ENCODE measurements around the gene SLC25A21.

SLC25A21 gene

DNA sequence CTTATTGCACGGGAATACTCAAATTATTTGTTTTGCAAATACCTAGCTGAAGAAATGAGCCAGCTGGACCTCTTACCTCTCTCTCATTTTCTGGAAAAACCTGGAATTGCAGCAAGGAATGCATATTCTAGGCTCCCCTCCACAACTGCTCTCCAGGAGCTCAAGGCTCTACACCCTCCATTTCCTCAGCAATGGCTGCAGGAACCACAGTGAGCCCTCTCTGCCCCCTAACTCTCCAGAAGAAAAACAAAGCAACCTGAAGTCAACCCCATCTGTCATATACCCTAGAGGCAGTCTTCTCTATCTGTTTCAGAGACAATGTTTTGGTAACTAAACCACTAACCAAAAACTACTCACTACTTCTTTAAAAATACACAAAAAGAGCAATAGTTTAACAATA lies 221.6 kb downstream of the SLC25A21 start:
- no peak for ATAC-seq
- TF ChIP-seq TOX (CRISPR knock-in tag; IDR thresholded peaks at IDR 0.05; ENCODE audit: borderline replicate concordance): no peak
- no peak for TF ChIP-seq ZNF565 (CRISPR knock-in tag; conservative IDR thresholded peaks at IDR 0.05; ENCODE audit: low read depth)
- TF ChIP-seq RARB (CRISPR knock-in tag; IDR thresholded peaks at IDR 0.05): no peak
- no peak for TF ChIP-seq ZFP30 (CRISPR knock-in tag; IDR thresholded peaks at IDR 0.05)
- TF ChIP-seq ZNF70 (CRISPR knock-in tag; IDR thresholded peaks at IDR 0.05): no peak
- no peak for TF ChIP-seq PATZ1 (CRISPR knock-in tag; IDR thresholded peaks at IDR 0.05; ENCODE audit: borderline replicate concordance)
- no peak for TF ChIP-seq ESRRG (CRISPR knock-in tag; IDR thresholded peaks at IDR 0.05)
- no peak for TF ChIP-seq PPARA (CRISPR knock-in tag; IDR thresholded peaks at IDR 0.05; ENCODE audit: borderline replicate concordance)
- TF ChIP-seq CSRNP3 (CRISPR knock-in tag; IDR thresholded peaks at IDR 0.05): no peak
- no peak for TF ChIP-seq TCF4 (CRISPR knock-in tag; IDR thresholded peaks at IDR 0.05; ENCODE audit: borderline replicate concordance)
- no peak for TF ChIP-seq GLIS3 (CRISPR knock-in tag; IDR thresholded peaks at IDR 0.05)
- TF ChIP-seq ZC3H10 (CRISPR knock-in tag; IDR thresholded peaks at IDR 0.05): no peak
- TF ChIP-seq ZNF8 (CRISPR knock-in tag; IDR thresholded peaks at IDR 0.05): no peak

DNA sequence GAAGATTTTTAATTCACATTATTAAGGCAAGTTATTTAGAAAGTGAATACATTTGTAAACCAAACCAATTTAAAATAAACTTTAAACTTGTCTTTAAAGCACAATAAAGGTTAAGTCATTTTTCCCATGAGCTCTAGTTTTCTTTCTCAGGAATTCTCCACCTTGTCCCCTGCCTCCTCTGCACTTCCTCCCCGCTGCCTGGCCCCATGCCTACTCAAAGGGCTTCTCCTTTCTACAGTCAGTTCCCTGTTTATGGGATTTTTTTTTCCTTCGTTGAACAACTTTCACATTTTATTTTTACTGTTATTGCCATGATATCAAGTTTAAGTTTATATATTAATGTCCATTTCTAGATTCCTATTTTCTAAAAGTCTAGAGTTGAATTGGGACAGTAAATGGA lies 223.0 kb downstream of the SLC25A21 start:
- ATAC-seq: no peak
- TF ChIP-seq, protein P1, sequence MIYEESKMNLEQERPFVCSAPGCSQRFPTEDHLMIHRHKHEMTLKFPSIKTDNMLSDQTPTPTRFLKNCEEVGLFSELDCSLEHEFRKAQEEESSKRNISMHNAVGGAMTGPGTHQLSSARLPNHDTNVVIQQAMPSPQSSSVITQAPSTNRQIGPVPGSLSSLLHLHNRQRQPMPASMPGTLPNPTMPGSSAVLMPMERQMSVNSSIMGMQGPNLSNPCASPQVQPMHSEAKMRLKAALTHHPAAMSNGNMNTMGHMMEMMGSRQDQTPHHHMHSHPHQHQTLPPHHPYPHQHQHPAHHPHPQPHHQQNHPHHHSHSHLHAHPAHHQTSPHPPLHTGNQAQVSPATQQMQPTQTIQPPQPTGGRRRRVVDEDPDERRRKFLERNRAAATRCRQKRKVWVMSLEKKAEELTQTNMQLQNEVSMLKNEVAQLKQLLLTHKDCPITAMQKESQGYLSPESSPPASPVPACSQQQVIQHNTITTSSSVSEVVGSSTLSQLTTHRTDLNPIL (CRISPR knock-in tag; IDR thresholded peaks at IDR 0.05; ENCODE audit: low read depth): no peak
- TF ChIP-seq BACH2 (CRISPR knock-in tag; IDR thresholded peaks at IDR 0.05; ENCODE audit: borderline replicate concordance): no peak
- TF ChIP-seq GLIS3 (CRISPR knock-in tag; IDR thresholded peaks at IDR 0.05): no peak
- TF ChIP-seq ZNF565 (CRISPR knock-in tag; conservative IDR thresholded peaks at IDR 0.05; ENCODE audit: low read depth): no peak
- no peak for TF ChIP-seq ZNF70 (CRISPR knock-in tag; IDR thresholded peaks at IDR 0.05)
- no peak for TF ChIP-seq CSDC2 (CRISPR knock-in tag; IDR thresholded peaks at IDR 0.05)
- TF ChIP-seq ESRRG (CRISPR knock-in tag; IDR thresholded peaks at IDR 0.05): no peak
- no peak for TF ChIP-seq ZFP3 (CRISPR knock-in tag; IDR thresholded peaks at IDR 0.05)
- no peak for TF ChIP-seq SNAI2 (CRISPR knock-in tag; IDR thresholded peaks at IDR 0.05)
- TF ChIP-seq POU6F1 (CRISPR knock-in tag; IDR thresholded peaks at IDR 0.05; ENCODE audit: borderline replicate concordance, low read depth): no peak
- TF ChIP-seq PATZ1 (CRISPR knock-in tag; IDR thresholded peaks at IDR 0.05; ENCODE audit: borderline replicate concordance): no peak
- TF ChIP-seq OSR1 (CRISPR knock-in tag; IDR thresholded peaks at IDR 0.05): no peak
- TF ChIP-seq ISL1 (CRISPR knock-in tag; IDR thresholded peaks at IDR 0.05): no peak

- TF ChIP-seq ZC3H10 (CRISPR knock-in tag; IDR thresholded peaks at IDR 0.05) (no peak), ISL1 (CRISPR knock-in tag; IDR thresholded peaks at IDR 0.05) (no peak), CSDC2 (CRISPR knock-in tag; IDR thresholded peaks at IDR 0.05) (no peak), ZNF8 (CRISPR knock-in tag; IDR thresholded peaks at IDR 0.05) (no peak), GLIS3 (CRISPR knock-in tag; IDR thresholded peaks at IDR 0.05) (no peak), ZFP30 (CRISPR knock-in tag; IDR thresholded peaks at IDR 0.05) (no peak), SNAI2 (CRISPR knock-in tag; IDR thresholded peaks at IDR 0.05) (no peak), ZNF565 (CRISPR knock-in tag; conservative IDR thresholded peaks at IDR 0.05; ENCODE audit: low read depth) (no peak), TOX (CRISPR knock-in tag; IDR thresholded peaks at IDR 0.05; ENCODE audit: borderline replicate concordance) (no peak), ARNTL (CRISPR knock-in tag; IDR thresholded peaks at IDR 0.05; ENCODE audit: borderline replicate concordance, low read depth) (no peak), ZFP3 (CRISPR knock-in tag; IDR thresholded peaks at IDR 0.05) (no peak), PATZ1 (CRISPR knock-in tag; IDR thresholded peaks at IDR 0.05; ENCODE audit: borderline replicate concordance) (no peak)
- TF ChIP-seq, protein P1 (CRISPR knock-in tag; IDR thresholded peaks at IDR 0.05; ENCODE audit: low read depth): no peak
- ATAC-seq: no peak
These were observed 224.1 kb downstream of the SLC25A21 start for GRCh38 chr14:36948157-36948859.
